HEK293 (cell line): ENCODE data around the gene ZNF680.

Experiments
- CTCF ChIP-seq: fragments of 450-650 bp; formaldehyde crosslinking; IDR thresholded peaks from 2 replicates; pipeline ENCODE4 v1.5.1; 2016; ENCODE audit warnings: missing biosample characterization, missing genetic modification characterization
- REPIN1 ChIP-seq: fragments of 450-650 bp; formaldehyde crosslinking; IDR thresholded peaks from 2 replicates; pipeline ENCODE4 v1.5.1; 2017; ENCODE audit warnings: missing biosample characterization, missing genetic modification characterization, low read depth
- ZEB2 ChIP-seq: fragments of 450-650 bp; formaldehyde crosslinking; IDR thresholded peaks from 2 replicates; pipeline ENCODE4 v1.5.1; 2016; ENCODE audit warnings: missing biosample characterization, missing genetic modification characterization
- ZNF24 ChIP-seq: fragments of 450-650 bp; formaldehyde crosslinking; IDR thresholded peaks from 2 replicates; pipeline ENCODE4 v1.5.1; 2016; ENCODE audit warnings: missing biosample characterization, missing genetic modification characterization
- ZNF26 ChIP-seq: fragments of 450-650 bp; formaldehyde crosslinking; IDR thresholded peaks from 2 replicates; pipeline ENCODE4 v1.5.1; 2016; ENCODE audit warnings: missing biosample characterization, missing genetic modification characterization
- ZNF274 ChIP-seq, 2 experiments: fragments of 200-500 bp in 1 of 2; fragments of 450-650 bp in 1 of 2; sonication (Bioruptor generic) in 1 of 2; formaldehyde crosslinking in 1 of 2; IDR thresholded peaks; 2 replicates each; pipeline versions ENCODE4 v1.5.1 to v1.6.1; 2014 to 2016; ENCODE audit warnings: borderline replicate concordance in 1 of 2, inconsistent platforms in 1 of 2, low read length in 1 of 2, missing biosample characterization in 1 of 2, missing genetic modification characterization in 1 of 2
- ZNF560 ChIP-seq: fragments of 450-650 bp; formaldehyde crosslinking; IDR thresholded peaks from 2 replicates; pipeline ENCODE4 v1.5.1; 2017; ENCODE audit warnings: missing biosample characterization, missing genetic modification characterization, borderline replicate concordance

- TF ChIP-seq ZEB2 (tag by site-specific recombination) (no peak), ZNF26 (tag by site-specific recombination) (no peak), ZNF274 (IDR thresholded peaks at IDR 0.05; ENCODE audit: low read length) (no peak), ZNF274 (tag by site-specific recombination; IDR thresholded peaks at IDR 0.05; ENCODE audit: borderline replicate concordance) (no peak), REPIN1 (tag by site-specific recombination) (no peak), ZNF560 (tag by site-specific recombination) (no peak), CTCF (tag by site-specific recombination) (no peak), ZNF24 (no peak)
Observed at GRCh38 chr7:64606385-64606784, 43.5 kb upstream of the ZNF680 start.
